Astrocyte of the spinal cord (primary cell): ENCODE measurements around the gene RPS3A.
"Not testable (repeated sequence)": the region's sequence is repeated elsewhere in the genome, so short reads cannot be mapped to it uniquely, and the experiment has no call there.

ENCODE experiments used
- DNase-seq: peaks from one replicate; pipeline ENCODE4 v3.0.0; 2011; ENCODE audit warnings: low read depth, low spot score
- H3K4me3 ChIP-seq: 2 replicates; pipeline ENCODE4 v1.5.1; 2011; ENCODE audit warnings: low read depth, mild to moderate bottlenecking, low read length, moderate library complexity
- in situ Hi-C: cut with HindIII; loops from 2 replicates; pipeline ENCODE4 v1.10.0; 2017; ENCODE audit warnings: low sequenced_read_pairs
- TF ChIP-seq, protein P1 (sequence below): IDR thresholded peaks from 2 replicates; pipeline ENCODE4 v1.5.1; 2012; ENCODE audit warnings: low read depth, mild to moderate bottlenecking, low read length, inconsistent platforms

Gene RPS3A

DNA sequence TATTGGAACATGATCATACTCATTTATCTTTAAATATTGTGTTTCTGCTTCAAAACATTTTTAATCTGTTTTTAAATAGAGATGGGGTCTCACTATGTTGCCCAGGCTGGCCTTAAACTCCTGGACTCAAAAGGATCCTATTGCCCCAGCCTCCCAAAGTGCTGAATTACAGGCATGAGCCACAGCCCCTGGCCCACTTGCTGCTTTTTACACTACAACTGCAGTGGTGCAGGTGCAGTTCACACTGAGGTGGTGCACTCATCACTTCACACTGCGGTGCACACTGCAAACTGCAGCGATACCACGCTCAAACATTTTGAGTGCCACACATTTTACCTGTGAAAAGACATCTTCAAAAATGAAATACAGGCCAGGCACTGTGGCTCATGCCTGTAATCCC, 10.8 kb downstream of the RPS3A start:
- TF ChIP-seq, protein P1, sequence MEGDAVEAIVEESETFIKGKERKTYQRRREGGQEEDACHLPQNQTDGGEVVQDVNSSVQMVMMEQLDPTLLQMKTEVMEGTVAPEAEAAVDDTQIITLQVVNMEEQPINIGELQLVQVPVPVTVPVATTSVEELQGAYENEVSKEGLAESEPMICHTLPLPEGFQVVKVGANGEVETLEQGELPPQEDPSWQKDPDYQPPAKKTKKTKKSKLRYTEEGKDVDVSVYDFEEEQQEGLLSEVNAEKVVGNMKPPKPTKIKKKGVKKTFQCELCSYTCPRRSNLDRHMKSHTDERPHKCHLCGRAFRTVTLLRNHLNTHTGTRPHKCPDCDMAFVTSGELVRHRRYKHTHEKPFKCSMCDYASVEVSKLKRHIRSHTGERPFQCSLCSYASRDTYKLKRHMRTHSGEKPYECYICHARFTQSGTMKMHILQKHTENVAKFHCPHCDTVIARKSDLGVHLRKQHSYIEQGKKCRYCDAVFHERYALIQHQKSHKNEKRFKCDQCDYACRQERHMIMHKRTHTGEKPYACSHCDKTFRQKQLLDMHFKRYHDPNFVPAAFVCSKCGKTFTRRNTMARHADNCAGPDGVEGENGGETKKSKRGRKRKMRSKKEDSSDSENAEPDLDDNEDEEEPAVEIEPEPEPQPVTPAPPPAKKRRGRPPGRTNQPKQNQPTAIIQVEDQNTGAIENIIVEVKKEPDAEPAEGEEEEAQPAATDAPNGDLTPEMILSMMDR, result no peak
- no peak overlapping the region for H3K4me3 ChIP-seq
- DNase-seq, result no peak
- in situ Hi-C loops, result no loop called here

DNA sequence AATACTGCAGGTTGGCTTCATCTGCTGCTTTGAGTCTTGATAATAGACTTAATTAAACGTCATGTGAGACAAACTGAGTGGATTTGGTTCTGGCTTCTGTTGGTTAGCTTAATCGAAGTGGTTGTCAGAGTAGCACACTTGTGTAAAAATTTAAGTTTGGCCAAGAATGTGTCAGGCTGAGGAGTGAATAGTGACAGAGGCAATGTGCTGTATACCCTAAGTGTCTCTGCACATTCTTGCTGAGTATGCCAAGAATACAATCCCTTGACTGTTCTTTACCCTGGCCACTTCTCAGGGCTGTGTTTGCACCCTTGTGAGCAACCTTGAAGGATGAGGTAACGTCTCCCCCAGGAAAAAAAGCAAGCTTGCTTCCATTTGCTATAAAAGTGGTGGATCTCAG, 14.9 kb downstream of the RPS3A start:
- in situ Hi-C loops, result no loop called here
- no peak for DNase-seq
- no peak overlapping the region for H3K4me3 ChIP-seq
- TF ChIP-seq, protein P1, result no peak

DNA sequence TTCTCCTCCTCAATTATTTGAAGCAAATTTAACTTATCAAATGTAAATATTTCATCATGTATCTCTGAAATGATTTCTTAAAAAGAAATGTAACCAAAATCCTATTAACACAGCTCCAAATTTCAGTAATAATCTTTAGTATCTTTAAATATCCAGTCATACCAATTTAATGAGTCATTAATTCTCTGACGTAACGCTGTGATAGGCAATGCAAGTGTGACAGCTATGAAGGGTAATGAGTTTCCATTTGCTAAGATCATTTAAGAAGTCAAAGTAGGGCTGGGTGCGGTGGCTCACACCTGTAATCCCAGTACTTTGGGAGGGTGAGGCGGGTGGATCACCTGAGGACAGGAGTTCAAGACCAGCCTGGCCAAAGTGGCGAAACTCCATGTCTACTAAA, 15.6 kb downstream of the RPS3A start:
- in situ Hi-C loops, result no loop called here
- DNase-seq, result peak; percentile 17
- no peak overlapping the region for H3K4me3 ChIP-seq
- TF ChIP-seq, protein P1, result no peak

DNA sequence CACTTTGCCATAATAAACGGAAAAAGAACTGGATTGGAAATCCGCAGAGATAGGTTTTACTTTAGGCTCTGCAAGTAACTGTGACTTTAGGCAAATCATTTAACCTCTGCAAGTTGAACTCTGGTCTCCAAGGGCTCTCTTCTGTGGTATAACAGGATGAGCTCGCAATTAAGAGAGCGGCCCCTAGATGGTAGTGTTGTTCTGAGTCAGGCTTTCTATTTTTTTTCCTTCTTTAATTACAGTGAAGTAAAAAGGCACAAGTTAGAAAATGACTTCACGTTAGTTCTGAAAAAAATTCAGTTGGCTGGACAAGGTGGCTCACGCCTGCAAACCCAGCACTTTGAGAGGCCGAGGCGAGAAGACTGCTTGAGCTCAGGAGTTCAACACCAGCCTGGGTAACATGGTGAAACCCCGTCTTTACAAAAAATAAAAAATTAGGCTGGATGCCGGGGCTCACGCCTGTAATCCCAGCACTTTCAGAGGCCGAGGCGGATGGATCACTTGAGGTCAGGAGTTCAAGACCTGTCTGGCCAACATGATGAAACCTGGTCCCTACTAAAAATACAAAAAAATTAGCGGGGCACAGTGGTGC, 18.0 kb downstream of the RPS3A start:
- in situ Hi-C loops, result no loop called here
- no peak overlapping the region for H3K4me3 ChIP-seq
- peak; percentile 78 for DNase-seq
- TF ChIP-seq, protein P1, result peak; percentile 79

DNA sequence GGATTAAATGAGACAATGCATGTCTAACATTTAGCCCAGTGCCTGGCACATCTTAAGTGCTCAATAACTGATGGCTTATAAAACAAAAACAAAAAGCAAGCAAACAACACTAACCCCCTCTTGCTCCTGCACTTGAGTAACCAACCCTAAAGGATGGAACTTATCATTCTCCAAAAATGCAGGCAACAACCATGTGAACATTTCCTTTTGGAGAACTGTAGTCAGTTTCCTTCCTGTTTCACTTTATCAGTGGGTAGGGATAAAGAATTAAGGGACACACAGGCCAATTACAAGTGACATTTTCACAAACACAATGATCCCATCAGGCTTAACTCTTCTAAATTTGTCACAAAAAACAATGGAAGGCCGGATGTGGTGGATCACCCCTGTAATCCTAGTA, 30.4 kb downstream of the RPS3A start:
- no peak for DNase-seq
- no peak overlapping the region for H3K4me3 ChIP-seq
- in situ Hi-C loops, result no loop called here
- TF ChIP-seq, protein P1, result no peak

DNA sequence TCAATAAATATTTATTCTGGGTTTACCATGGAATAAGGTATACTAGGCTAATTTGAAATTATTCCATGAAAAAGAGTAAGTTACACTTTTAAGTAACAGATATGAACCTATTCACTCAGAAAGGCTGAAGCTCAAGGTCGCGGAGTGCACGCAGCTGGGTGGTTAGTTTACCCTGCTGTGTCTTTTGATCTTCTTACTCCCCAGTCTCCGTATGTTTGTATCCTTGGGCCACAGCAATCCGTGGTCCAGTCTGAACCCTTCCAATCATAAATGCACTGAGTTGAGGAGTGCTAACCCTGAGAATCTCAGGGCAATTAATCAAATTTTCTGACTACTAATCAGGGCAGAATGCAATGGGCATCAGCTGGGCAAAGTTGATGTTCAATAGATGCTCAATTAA, 33.9 kb downstream of the RPS3A start:
- in situ Hi-C loops, result no loop called here

DNA sequence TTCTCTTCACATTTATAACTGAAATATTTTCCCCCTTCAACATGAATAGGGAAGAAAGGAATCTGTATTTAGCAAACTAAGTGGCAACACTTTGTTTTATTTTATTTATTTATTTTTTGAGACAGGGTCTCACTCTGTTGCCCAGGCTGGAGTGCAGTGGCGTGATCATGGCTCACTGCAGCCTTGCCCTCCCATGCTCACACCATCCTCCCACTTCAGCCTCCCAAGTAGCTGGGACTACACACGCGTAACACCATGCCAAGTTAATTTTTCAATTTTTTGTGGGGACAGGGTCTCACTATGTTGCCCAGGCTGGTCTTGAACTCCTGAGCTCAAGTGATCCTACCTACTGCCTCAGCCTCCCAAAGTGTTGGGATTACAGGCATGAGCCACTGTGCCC, 36.6 kb downstream of the RPS3A start:
- H3K4me3 ChIP-seq, DNase-seq, in situ Hi-C loops: not testable (repeated sequence)

More for the DNA sequence above, 33.9 kb downstream of the RPS3A start:
- no peak for DNase-seq
- TF ChIP-seq, protein P1, result no peak
- H3K4me3 ChIP-seq, result no peak overlapping the region
